Keratinocyte (primary cell): ENCODE results near the gene FIP1L1. TPM values are rescaled to one million over a fixed set of nuclear protein-coding genes. Genes with fewer than 3 reads are reported as not detected.

Experiments
- DNase-seq: peaks from one replicate; pipeline ENCODE4 v3.0.0-alpha.2; 2011; ENCODE audit warnings: low read depth, missing footprints, low spot score
- FAIRE-seq: peaks from 2 replicates; lab custom pipeline; 2011; peaks lifted over from hg19 to GRCh38; lab: Jason Lieb, UNC
- H2AFZ ChIP-seq: 2 replicates; pipeline ENCODE4 v1.6.0; 2012; ENCODE audit warnings: low read length, control low read depth, inconsistent platforms; ENCODE audit not compliant: control insufficient read depth
- H3K27ac ChIP-seq: 2 replicates; pipeline ENCODE4 v1.5.1; 2011; ENCODE audit warnings: low read length; ENCODE audit not compliant: control insufficient read depth, insufficient read depth
- H3K27me3 ChIP-seq: 3 replicates; pipeline ENCODE4 v1.6.0; 2011; ENCODE audit warnings: low read length; ENCODE audit not compliant: control insufficient read depth, insufficient read depth; ENCODE audit errors: extremely low read depth
- H3K36me3 ChIP-seq, 2 experiments: 2 replicates in 1 of 2; 3 replicates in 1 of 2; pipeline ENCODE4 v1.5.1; 2011; ENCODE audit warnings: low read length in 2 of 2, mild to moderate bottlenecking in 1 of 2; ENCODE audit not compliant: control insufficient read depth in 2 of 2, insufficient read depth in 2 of 2; ENCODE audit errors: extremely low read depth in 1 of 2
- H3K4me1 ChIP-seq: 3 replicates; pipeline ENCODE4 v1.5.1; 2011; ENCODE audit warnings: low read length; ENCODE audit not compliant: control insufficient read depth, insufficient read depth; ENCODE audit errors: extremely low read depth
- H3K4me2 ChIP-seq: 3 replicates; pipeline ENCODE4 v1.6.0; 2011; ENCODE audit warnings: low read depth, low read length; ENCODE audit not compliant: control insufficient read depth, insufficient read depth; ENCODE audit errors: extremely low read depth
- H3K4me3 ChIP-seq, 3 experiments: fragments of 200-600 bp in 1 of 3; sonication (generic) in 1 of 3; 2 replicates in 2 of 3; 3 replicates in 1 of 3; pipeline ENCODE4 v1.5.1; 2011 to 2016; ENCODE audit warnings: low read length in 3 of 3, mild to moderate bottlenecking in 3 of 3, control low read depth in 2 of 3, inconsistent platforms in 1 of 3, low read depth in 1 of 3, mixed read lengths in 1 of 3, mixed run types in 1 of 3, moderate library complexity in 1 of 3; ENCODE audit not compliant: control insufficient read depth in 2 of 3, insufficient read depth in 2 of 3; ENCODE audit errors: extremely low read depth in 1 of 3
- H3K79me2 ChIP-seq: 2 replicates; pipeline ENCODE4 v1.6.0; 2012; ENCODE audit warnings: low read length; ENCODE audit not compliant: control insufficient read depth, insufficient read depth
- H3K9ac ChIP-seq: 3 replicates; pipeline ENCODE4 v1.6.0; 2011; ENCODE audit warnings: low read length; ENCODE audit not compliant: control insufficient read depth, insufficient read depth; ENCODE audit errors: extremely low read depth
- H3K9me1 ChIP-seq: 3 replicates; pipeline ENCODE4 v1.6.0; 2011; ENCODE audit warnings: low read length; ENCODE audit not compliant: control insufficient read depth, insufficient read depth; ENCODE audit errors: extremely low read depth
- H3K9me3 ChIP-seq: 2 replicates; pipeline ENCODE4 v1.5.1; 2012; ENCODE audit warnings: low read depth, low read length; ENCODE audit not compliant: control insufficient read depth
- H4K20me1 ChIP-seq: 3 replicates; pipeline ENCODE4 v1.6.0; 2011; ENCODE audit warnings: low read length; ENCODE audit not compliant: control insufficient read depth, insufficient read depth; ENCODE audit errors: extremely low read depth
- CTCF ChIP-seq, 3 experiments: IDR thresholded peaks in 1 of 3; conservative IDR thresholded peaks in 1 of 3; optimal IDR thresholded peaks in 1 of 3; 2 replicates in 2 of 3; 3 replicates in 1 of 3; pipeline versions ENCODE3 to v1.5.1; 2011; ENCODE audit warnings: low read length in 3 of 3, mild to moderate bottlenecking in 3 of 3, moderate library complexity in 2 of 3, control low read depth in 1 of 3, inconsistent platforms in 1 of 3; ENCODE audit not compliant: insufficient read depth in 2 of 3; ENCODE audit errors: extremely low read depth in 1 of 3
- EZH2 ChIP-seq: IDR thresholded peaks from one replicate; pipeline ENCODE4 v1.6.1; 2012; ENCODE audit warnings: inconsistent platforms, mild to moderate bottlenecking, low read length, moderate library complexity
- dilution Hi-C: fragments of 300-500 bp; cut with MboI; formaldehyde crosslinking; loops from one replicate; pipeline ENCODE4 v1.7.0; 2020; ENCODE audit warnings: low sequenced_read_pairs; ENCODE audit not compliant: extremely low pct_ligation_motif_present
- polyA plus RNA-seq, 5 experiments: library from polyadenylated mRNA; depleted of rRNA in 3 of 5; stranded (reverse) in 3 of 5; stranded (forward) in 1 of 5; unstranded in 1 of 5; fragments of >200 nt; gene quantifications; 1 replicate in 1 of 5; 2 replicates in 3 of 5; 3 replicates in 1 of 5; pipeline versions ENCODE4 v1.2.1 to v1.2.3, GENCODE V29; 2011 to 2012; ENCODE audit warnings: missing spikeins in 2 of 5, low read depth in 1 of 5, low replicate concordance in 1 of 5

The FIP1L1 gene
- polyA plus RNA-seq, 1 donor (not counting 4 experiments of a cell fraction or from before 2014, with no cell fraction given), result 36.7 TPM

- DNase-seq, result no peak
- no peak overlapping the region for H3K27ac ChIP-seq
- no peak overlapping the region for H2AFZ ChIP-seq
- dilution Hi-C loops, result no loop called here
- H3K9ac ChIP-seq, result no peak overlapping the region
- H3K79me2 ChIP-seq, result no peaks in the 10 kb centered on the region
- H3K9me3 ChIP-seq, result no peaks in the 10 kb centered on the region
- H3K4me1 ChIP-seq, result no peaks in the 10 kb centered on the region
- H3K36me3 ChIP-seq, result peaks cover 6 to 14% of the 10 kb centered on the region in 2 experiments
- FAIRE-seq, result no peak
- H3K4me3 ChIP-seq, result no peak overlapping the region
- no peaks in the 10 kb centered on the region for H3K27me3 ChIP-seq
- no peaks in the 10 kb centered on the region for H3K9me1 ChIP-seq
- TF ChIP-seq EZH2 (no peak), CTCF (optimal IDR thresholded peaks at IDR 0.05 in 1 of 3, IDR thresholded peaks at IDR 0.05 in 1 of 3, conservative IDR thresholded peaks at IDR 0.05 in 1 of 3; ENCODE audit: extremely low read depth in 1 of 3, insufficient read depth in 2 of 3, low read length in 3 of 3) (no peak)
- H3K4me2 ChIP-seq, result no peak overlapping the region
- H4K20me1 ChIP-seq, result no peaks in the 10 kb centered on the region
Observed at GRCh38 chr4:53456178-53456577, 78.7 kb downstream of the FIP1L1 start.

- FAIRE-seq, result no peak
- H3K9me3 ChIP-seq, result no peaks in the 10 kb centered on the region
- no peaks in the 10 kb centered on the region for H3K4me1 ChIP-seq
- no peak overlapping the region for H3K9ac ChIP-seq
- no peak for TF ChIP-seq EZH2
- no peak for TF ChIP-seq CTCF (optimal IDR thresholded peaks at IDR 0.05 in 1 of 3, IDR thresholded peaks at IDR 0.05 in 1 of 3, conservative IDR thresholded peaks at IDR 0.05 in 1 of 3; ENCODE audit: extremely low read depth in 1 of 3, insufficient read depth in 2 of 3, low read length in 3 of 3)
- no peak overlapping the region for H3K27ac ChIP-seq
- no peaks in the 10 kb centered on the region for H4K20me1 ChIP-seq
- H3K9me1 ChIP-seq, result no peaks in the 10 kb centered on the region
- peaks cover 4 to 10% of the 10 kb centered on the region in 2 experiments for H3K36me3 ChIP-seq
- no peaks in the 10 kb centered on the region for H3K79me2 ChIP-seq
- no peak overlapping the region for H3K4me2 ChIP-seq
- no peak overlapping the region for H2AFZ ChIP-seq
- dilution Hi-C loops, result no loop called here
- no peaks in the 10 kb centered on the region for H3K27me3 ChIP-seq
- H3K4me3 ChIP-seq, result no peak overlapping the region
- DNase-seq, result no peak
Observed at GRCh38 chr4:53459548-53459947, 82.1 kb downstream of the FIP1L1 start.
